ENCODE results near the gene REPS1. TPM values are rescaled to one million over a fixed set of nuclear protein-coding genes. Genes with fewer than 3 reads are reported as not detected.

The REPS1 gene
- total RNA-seq, 1 experiment from 2014 or later = 65.3 TPM

DNA sequence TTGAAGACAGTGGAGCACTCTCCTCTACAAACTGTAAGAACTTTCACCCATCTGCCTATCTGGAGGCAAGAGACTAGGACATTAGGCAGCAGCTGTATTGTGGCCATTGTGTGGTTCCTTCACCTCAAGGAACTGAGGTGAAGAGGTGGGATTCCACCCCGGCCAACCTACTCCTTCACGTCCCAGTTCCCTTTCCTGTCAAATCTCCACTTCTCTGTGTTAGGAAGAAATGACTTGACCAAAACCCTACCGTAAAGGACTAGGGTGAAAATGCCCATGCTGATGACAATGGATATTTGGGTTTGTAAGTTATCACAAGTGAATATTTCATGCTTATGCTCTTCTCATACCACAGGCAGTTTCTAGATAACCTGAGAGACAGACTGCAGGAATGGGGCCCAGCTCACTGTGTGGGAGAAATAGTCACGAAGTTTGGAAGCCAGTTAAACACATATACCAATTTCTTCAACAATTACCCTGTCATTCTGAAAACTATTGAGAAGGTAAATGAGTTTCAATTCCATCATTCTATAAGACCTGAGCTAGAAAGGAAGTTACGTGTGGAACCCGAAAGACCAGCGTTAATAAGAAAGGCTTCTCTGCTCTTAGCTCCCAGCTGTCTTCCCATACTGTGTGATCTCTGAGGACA, 105.6 kb downstream of the REPS1 start:
- Mint-ChIP-seq H3K9me3 (ENCODE audit: unreplicated experiment) (no peaks in the 10 kb centered on the region), H3K4me1 (ENCODE audit: insufficient read depth, unreplicated experiment) (no peaks in the 10 kb centered on the region), H3K4me3 (ENCODE audit: unreplicated experiment) (no peak overlapping the region), H3K36me3 (ENCODE audit: insufficient read depth, unreplicated experiment) (no peaks in the 10 kb centered on the region), H3K27me3 (ENCODE audit: insufficient read depth, unreplicated experiment) (no peaks in the 10 kb centered on the region), H3K27ac (ENCODE audit: low read depth, unreplicated experiment) (no peak overlapping the region)
- no TSS peak for BruUV-seq (replicated peaks)
- TF ChIP-seq, protein P1, sequence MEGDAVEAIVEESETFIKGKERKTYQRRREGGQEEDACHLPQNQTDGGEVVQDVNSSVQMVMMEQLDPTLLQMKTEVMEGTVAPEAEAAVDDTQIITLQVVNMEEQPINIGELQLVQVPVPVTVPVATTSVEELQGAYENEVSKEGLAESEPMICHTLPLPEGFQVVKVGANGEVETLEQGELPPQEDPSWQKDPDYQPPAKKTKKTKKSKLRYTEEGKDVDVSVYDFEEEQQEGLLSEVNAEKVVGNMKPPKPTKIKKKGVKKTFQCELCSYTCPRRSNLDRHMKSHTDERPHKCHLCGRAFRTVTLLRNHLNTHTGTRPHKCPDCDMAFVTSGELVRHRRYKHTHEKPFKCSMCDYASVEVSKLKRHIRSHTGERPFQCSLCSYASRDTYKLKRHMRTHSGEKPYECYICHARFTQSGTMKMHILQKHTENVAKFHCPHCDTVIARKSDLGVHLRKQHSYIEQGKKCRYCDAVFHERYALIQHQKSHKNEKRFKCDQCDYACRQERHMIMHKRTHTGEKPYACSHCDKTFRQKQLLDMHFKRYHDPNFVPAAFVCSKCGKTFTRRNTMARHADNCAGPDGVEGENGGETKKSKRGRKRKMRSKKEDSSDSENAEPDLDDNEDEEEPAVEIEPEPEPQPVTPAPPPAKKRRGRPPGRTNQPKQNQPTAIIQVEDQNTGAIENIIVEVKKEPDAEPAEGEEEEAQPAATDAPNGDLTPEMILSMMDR (IDR thresholded peaks at IDR 0.05; ENCODE audit: unreplicated experiment) = no peak
- intact Hi-C loops (cut with micrococcal nuclease) = no loop called here
- CTCF ChIA-PET = interaction anchor here (0.6 to 1.3 kb wide), 3 partner anchors 19 to 106 kb away, joined by 3 to 4 read pairs (median 4); partner anchors contain the start of gene REPS1
- no peak for DNase-seq (ENCODE audit: unreplicated experiment)
- POLR2A ChIA-PET = interaction anchor here (0.6 kb wide), 2 partner anchors 9 to 1166 kb away, joined by 3 to 4 read pairs; no protein-coding TSS in a partner anchor

DNA sequence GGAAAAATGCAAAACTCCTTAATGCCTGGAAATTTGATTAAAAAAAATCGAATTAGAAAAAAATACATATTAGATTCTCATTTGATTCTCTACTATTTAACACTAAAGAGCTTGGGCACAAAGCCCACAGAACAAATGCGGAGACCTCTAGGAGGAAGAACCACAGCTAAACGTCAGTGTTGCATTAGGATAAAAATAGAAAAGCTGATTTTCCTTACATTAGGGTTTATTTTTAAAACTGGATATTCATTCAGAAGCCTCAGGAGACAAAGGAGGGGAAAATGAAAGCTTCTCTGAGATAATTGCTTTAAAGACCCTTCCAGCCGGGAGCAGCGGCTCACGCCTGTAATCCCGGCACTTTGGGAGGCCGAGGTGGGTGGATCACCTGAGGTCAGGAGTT, 114.9 kb downstream of the REPS1 start:
- no peaks in the 10 kb centered on the region for H3K4me1 Mint-ChIP-seq (ENCODE audit: insufficient read depth, unreplicated experiment)
- ChIA-PET CTCF (no interaction called here), POLR2A (interaction anchor here (0.7 kb wide), 2 partner anchors 10 to 763 kb away, joined by 3 read pairs; no protein-coding TSS in a partner anchor)
- TF ChIP-seq, protein P1 (IDR thresholded peaks at IDR 0.05; ENCODE audit: unreplicated experiment) = no peak
- H3K36me3 Mint-ChIP-seq (ENCODE audit: insufficient read depth, unreplicated experiment) = no peaks in the 10 kb centered on the region
- intact Hi-C loops (cut with micrococcal nuclease) = no loop called here
- DNase-seq (ENCODE audit: unreplicated experiment) = no peak
- no peak overlapping the region for H3K27ac Mint-ChIP-seq (ENCODE audit: low read depth, unreplicated experiment)
- H3K9me3 Mint-ChIP-seq (ENCODE audit: unreplicated experiment) = no peaks in the 10 kb centered on the region
- H3K27me3 Mint-ChIP-seq (ENCODE audit: insufficient read depth, unreplicated experiment) = no peaks in the 10 kb centered on the region
- BruUV-seq (replicated peaks) = no TSS peak
- H3K4me3 Mint-ChIP-seq (ENCODE audit: unreplicated experiment) = no peak overlapping the region

DNA sequence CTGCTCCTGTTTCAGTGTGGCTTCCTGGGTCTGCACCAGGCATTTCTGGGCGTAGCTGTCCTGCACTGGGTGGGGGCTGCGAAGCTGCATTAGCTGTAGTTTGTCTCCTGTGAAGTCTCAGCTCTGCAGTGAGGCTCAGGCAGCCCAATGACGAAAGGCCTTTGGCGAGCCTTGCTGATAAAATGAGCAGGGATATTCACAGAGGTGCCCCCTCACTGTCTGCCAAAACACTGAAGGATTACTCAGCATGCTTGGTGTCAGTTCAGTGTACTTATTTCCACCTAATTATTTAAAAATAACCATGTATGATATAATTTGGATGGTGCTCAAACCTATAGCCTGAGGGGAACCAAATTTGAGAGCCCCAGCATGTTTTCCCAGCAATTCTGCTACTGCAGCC, 118.7 kb downstream of the REPS1 start:
- POLR2A ChIA-PET = interaction anchor here (0.6 to 1.1 kb wide), 2 partner anchors 10 to 1281 kb away, joined by 3 read pairs; no protein-coding TSS in a partner anchor
- Mint-ChIP-seq H3K4me1 (ENCODE audit: insufficient read depth, unreplicated experiment) (no peaks in the 10 kb centered on the region), H3K4me3 (ENCODE audit: unreplicated experiment) (no peak overlapping the region), H3K9me3 (ENCODE audit: unreplicated experiment) (no peaks in the 10 kb centered on the region), H3K27ac (ENCODE audit: low read depth, unreplicated experiment) (no peak overlapping the region), H3K27me3 (ENCODE audit: insufficient read depth, unreplicated experiment) (no peaks in the 10 kb centered on the region), H3K36me3 (ENCODE audit: insufficient read depth, unreplicated experiment) (no peaks in the 10 kb centered on the region)
- intact Hi-C loops (cut with micrococcal nuclease) = no loop called here
- CTCF ChIA-PET = no interaction called here
- DNase-seq (ENCODE audit: unreplicated experiment) = no peak
- TF ChIP-seq, protein P1 (IDR thresholded peaks at IDR 0.05; ENCODE audit: unreplicated experiment) = no peak
- BruUV-seq (replicated peaks) = no TSS peak

DNA sequence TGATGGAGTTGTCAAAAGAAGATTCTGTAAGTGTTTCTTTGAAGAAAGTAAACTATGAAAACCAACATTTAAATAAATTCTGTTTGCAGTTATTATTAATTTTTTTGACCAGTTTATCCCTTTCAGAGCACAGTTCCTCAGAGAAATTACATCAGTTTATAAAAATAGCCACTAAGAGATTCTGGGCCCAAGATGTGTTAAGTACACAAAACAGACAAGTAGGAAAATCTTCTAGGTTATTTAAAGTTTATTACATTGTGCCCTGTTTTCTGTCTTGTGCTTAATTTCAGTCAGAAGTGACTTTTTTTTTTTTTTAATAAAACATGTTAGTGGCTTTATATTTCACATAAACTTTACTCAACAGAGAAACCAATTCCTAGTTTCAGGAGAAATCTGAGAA, 119.9 kb downstream of the REPS1 start:
- no peak for DNase-seq (ENCODE audit: unreplicated experiment)
- H3K27me3 Mint-ChIP-seq (ENCODE audit: insufficient read depth, unreplicated experiment) = no peaks in the 10 kb centered on the region
- no peaks in the 10 kb centered on the region for H3K36me3 Mint-ChIP-seq (ENCODE audit: insufficient read depth, unreplicated experiment)
- no peak overlapping the region for H3K4me3 Mint-ChIP-seq (ENCODE audit: unreplicated experiment)
- ChIA-PET CTCF (no interaction called here), POLR2A (interaction anchor here (0.7 kb wide), 1 partner anchor 11 kb away, joined by 4 read pairs; no protein-coding TSS in a partner anchor)
- H3K27ac Mint-ChIP-seq (ENCODE audit: low read depth, unreplicated experiment) = no peak overlapping the region
- BruUV-seq (replicated peaks) = no TSS peak
- TF ChIP-seq, protein P1 (IDR thresholded peaks at IDR 0.05; ENCODE audit: unreplicated experiment) = no peak
- intact Hi-C loops (cut with micrococcal nuclease) = no loop called here
- no peaks in the 10 kb centered on the region for H3K4me1 Mint-ChIP-seq (ENCODE audit: insufficient read depth, unreplicated experiment)
- no peaks in the 10 kb centered on the region for H3K9me3 Mint-ChIP-seq (ENCODE audit: unreplicated experiment)
